Measurements from ENCODE around the gene CRADD. TPM values are rescaled to one million over a fixed set of nuclear protein-coding genes. Genes with fewer than 3 reads are reported as not detected.

The CRADD gene
- total RNA-seq, 1 experiment from 2014 or later = 7.6 TPM

- H2BK20ac ChIP-seq (ENCODE audit: low read depth, low read length, poor library complexity, severe bottlenecking) = no peak overlapping the region
- no peak overlapping the region for H3K18ac ChIP-seq (ENCODE audit: insufficient read length, low read depth, low read length)
- H3K27ac ChIP-seq (ENCODE audit: insufficient read length, low read depth, low read length) = no peak overlapping the region
- H4K20me1 ChIP-seq (ENCODE audit: control insufficient read depth, insufficient read depth, insufficient read length) = no peaks in the 10 kb centered on the region
- H3K23me2 ChIP-seq (ENCODE audit: insufficient read length, low read depth, low read length, poor library complexity, severe bottlenecking) = peaks cover 7% of the 10 kb centered on the region
- TF ChIP-seq CTCF (conservative IDR thresholded peaks at IDR 0.05) = no peak
- no peak overlapping the region for H2AK5ac ChIP-seq (ENCODE audit: insufficient read length, low read length)
- H2AFZ ChIP-seq (ENCODE audit: low read length) = no peak overlapping the region
- H2BK5ac ChIP-seq (ENCODE audit: insufficient read length, low read length) = no peak overlapping the region
- peaks cover 38 to 39% of the 10 kb centered on the region in 2 experiments for H3K4me1 Mint-ChIP-seq
- no CpG with 5 or more reads among the region's 2 CpGs for WGBS (ENCODE audit: extremely low coverage, insufficient read length, low lambda C conversion rate)
- H3K23ac ChIP-seq (ENCODE audit: insufficient read length, low read depth, low read length) = no peak overlapping the region
- no peaks in the 10 kb centered on the region for H3K27me3 Mint-ChIP-seq (ENCODE audit: low read depth)
- H3K4me2 ChIP-seq (ENCODE audit: insufficient read depth, insufficient read length, low read length) = no peak overlapping the region
- DNase-seq = no peak
- H3K36me3 Mint-ChIP-seq (ENCODE audit: insufficient read depth in 1 of 3, low read depth in 3 of 3) = no peaks in the 10 kb centered on the region
- H4K5ac ChIP-seq (ENCODE audit: insufficient read length, low read depth, low read length) = no peak overlapping the region
- H3K79me1 ChIP-seq (ENCODE audit: insufficient read depth, low read depth, low read length, poor library complexity, severe bottlenecking) = no peaks in the 10 kb centered on the region
- H3K4me1 ChIP-seq (ENCODE audit: insufficient read depth, low read length) = no peaks in the 10 kb centered on the region
- no peak overlapping the region for H2BK15ac ChIP-seq (ENCODE audit: low read depth, low read length)
- H3K9ac ChIP-seq (ENCODE audit: extremely low read depth, insufficient read length, low read length) = no peak overlapping the region
- no peak overlapping the region for H3T11ph ChIP-seq (ENCODE audit: low read length)
- H3K9me3 Mint-ChIP-seq = no peaks in the 10 kb centered on the region
- H3K56ac ChIP-seq (ENCODE audit: insufficient read length, low read depth, low read length) = no peak overlapping the region
- no peak overlapping the region for H4K8ac ChIP-seq (replicated peaks; ENCODE audit: insufficient read length, low read depth, low read length)
- H3K4ac ChIP-seq (ENCODE audit: low read depth, low read length) = no peak overlapping the region
- no peak overlapping the region for H2BK12ac ChIP-seq (ENCODE audit: insufficient read length, low read depth, low read length)
- no peaks in the 10 kb centered on the region for H3K9me3 ChIP-seq (ENCODE audit: control insufficient read depth, low read depth, low read length)
- no peak overlapping the region for H3K4me3 Mint-ChIP-seq
- H4K91ac ChIP-seq (ENCODE audit: insufficient read length, low read depth, low read length) = no peak overlapping the region
- H3K27ac Mint-ChIP-seq = peak overlapping the region in 1 of 3 experiments; percentile 20; a peak in 1 of 7 replicates
- H2BK120ac ChIP-seq (ENCODE audit: low read depth, low read length, poor library complexity, severe bottlenecking) = no peak overlapping the region
- no peaks in the 10 kb centered on the region for H3K79me2 ChIP-seq (ENCODE audit: insufficient read depth, low read length)
- H3K14ac ChIP-seq (ENCODE audit: insufficient read depth, low read length) = no peak overlapping the region
- no peaks in the 10 kb centered on the region for H3K27me3 ChIP-seq (ENCODE audit: insufficient read depth, low read length)
Observed at GRCh38 chr12:93745286-93745685, 68.1 kb downstream of the CRADD start.

Data from H9 (cell line).